ENCODE results near the gene SEC24C.
"Not testable (repeated sequence)": the region's sequence is repeated elsewhere in the genome, so short reads cannot be mapped to it uniquely, and the experiment has no call there.

SEC24C gene

GRCh38 chr10:73795491-73795890, 51.3 kb downstream of the SEC24C start:
- DNase-seq: not testable (repeated sequence)

GRCh38 chr10:73796035-73796434, 51.9 kb downstream of the SEC24C start:
- DNase-seq: not testable (repeated sequence)

DNA sequence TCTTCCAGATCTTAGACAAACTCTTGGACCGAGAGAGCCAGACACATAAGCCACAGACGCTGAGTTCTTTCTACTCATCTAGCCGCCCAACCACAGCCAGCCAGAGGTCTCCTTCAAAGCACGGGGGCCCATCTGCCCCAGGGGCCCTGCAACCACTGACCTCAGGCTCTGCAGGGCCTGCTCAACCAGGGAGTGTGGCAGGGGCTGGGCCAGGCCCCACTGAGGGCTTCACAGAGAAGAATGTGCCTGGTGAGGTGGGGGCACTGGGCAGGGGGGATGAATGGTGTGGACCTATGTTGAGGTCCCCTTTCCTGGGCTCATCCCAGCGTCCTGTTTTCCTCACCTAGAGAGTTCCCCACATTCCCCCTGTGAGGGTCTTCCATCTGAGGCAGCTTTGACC, 52.6 kb downstream of the SEC24C start:
- DNase-seq: no peak

- no peak for DNase-seq
Observed at GRCh38 chr10:73797324-73798025, 53.3 kb downstream of the SEC24C start.

- no peak for DNase-seq
Observed at GRCh38 chr10:73798087-73798486, 53.9 kb downstream of the SEC24C start.

GRCh38 chr10:73798927-73799560, 54.9 kb downstream of the SEC24C start:
- no peak for DNase-seq

GRCh38 chr10:73799899-73800559, 55.9 kb downstream of the SEC24C start:
- no peak for DNase-seq

- no peak for DNase-seq
Observed at GRCh38 chr10:73800560-73801252, 56.5 kb downstream of the SEC24C start.

- no peak for DNase-seq
Observed at GRCh38 chr10:73801253-73801590, 57.0 kb downstream of the SEC24C start.

- no peak for DNase-seq
Observed at GRCh38 chr10:73802276-73802991, 58.3 kb downstream of the SEC24C start.

DNA sequence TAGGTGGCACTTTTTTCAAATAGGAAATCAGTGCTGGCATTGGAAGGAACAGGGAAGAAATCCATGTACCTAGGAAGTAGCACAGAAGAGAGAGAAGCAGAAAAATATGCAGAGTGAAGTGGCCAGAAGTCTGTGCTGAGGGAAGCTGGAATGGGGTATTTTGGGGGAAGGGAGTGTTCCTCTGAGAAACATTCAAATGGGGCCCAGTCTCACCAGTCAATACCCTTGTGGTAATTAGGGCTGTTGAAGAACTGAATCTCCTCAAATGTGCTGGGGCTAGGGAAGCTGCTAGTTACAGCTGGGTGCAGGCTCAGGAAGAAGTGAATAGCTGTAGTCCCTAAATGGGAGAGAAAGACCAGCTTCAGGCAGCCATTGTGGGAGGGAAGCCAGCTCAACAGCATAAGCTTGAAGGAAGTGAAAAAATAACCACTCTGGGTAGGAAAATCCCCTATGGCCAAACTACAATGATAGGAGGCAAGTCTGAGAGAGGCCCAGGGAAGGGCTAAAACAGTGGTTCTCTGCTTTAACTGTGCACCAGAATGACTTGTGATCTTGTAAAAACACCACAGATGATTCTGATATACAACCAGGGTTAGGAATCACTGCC, 59.6 kb downstream of the SEC24C start:
- DNase-seq: no peak

DNA sequence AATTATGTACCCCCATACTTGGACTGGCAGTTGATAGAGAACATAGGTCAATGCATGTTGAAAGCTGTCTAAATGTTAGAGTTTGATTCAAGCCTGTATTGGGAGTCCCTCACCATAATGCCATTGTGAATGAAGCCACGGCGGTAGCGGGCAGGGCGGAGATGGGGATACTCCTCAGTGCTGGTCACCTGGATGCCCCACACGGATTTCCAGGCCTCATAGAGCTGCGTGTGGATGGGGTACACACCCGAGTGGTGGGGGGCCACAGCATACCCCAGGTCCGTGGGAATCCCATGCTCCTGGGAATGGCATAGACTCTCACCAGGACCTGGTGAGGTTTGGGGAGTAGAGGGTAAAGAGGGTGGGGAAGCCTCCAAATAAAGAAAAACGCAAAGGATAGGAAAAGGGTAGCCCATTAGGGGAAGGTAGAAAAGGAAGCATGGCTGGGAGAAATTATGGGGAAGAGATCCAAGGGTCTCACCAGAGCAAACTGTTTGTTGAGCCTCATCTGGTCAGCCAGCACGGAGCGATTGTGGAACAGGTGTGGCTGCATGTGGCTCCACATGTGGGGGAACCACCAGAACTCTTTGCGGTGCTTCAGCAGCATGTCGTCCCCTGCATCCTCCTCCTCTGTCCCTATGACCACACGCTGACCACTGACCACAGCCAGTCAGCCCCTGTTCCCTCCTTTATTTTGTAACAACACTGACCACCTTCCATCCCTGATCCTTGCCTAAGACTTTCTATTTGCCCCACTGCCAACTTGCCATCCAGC, 62.2 kb downstream of the SEC24C start:
- no peak for DNase-seq

- DNase-seq: no peak
Observed at GRCh38 chr10:73807471-73807870, 63.3 kb downstream of the SEC24C start.

GRCh38 chr10:73808021-73808815, 64.0 kb downstream of the SEC24C start:
- no peak for DNase-seq

- DNase-seq: peak; percentile 3
Observed at GRCh38 chr10:73809061-73809818, 65.1 kb downstream of the SEC24C start.

DNA sequence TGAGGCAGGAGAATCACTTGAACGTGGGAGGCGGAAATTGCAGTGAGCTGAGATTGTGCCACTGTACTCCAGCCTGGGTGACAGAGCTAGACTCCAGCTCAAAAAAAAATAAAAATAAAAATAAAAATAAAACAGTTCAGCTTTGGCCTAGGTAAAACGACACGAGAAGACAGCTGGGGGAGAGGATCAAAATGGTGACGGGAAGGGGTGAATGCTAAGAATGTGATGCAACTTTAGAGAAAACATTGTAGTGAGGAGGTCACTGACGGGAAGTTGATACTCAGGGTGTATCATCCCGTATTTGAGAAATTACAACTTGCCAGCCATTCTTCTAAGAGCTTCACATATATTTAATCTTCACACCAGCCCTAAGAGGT, 66.2 kb downstream of the SEC24C start:
- no peak for DNase-seq

DNA sequence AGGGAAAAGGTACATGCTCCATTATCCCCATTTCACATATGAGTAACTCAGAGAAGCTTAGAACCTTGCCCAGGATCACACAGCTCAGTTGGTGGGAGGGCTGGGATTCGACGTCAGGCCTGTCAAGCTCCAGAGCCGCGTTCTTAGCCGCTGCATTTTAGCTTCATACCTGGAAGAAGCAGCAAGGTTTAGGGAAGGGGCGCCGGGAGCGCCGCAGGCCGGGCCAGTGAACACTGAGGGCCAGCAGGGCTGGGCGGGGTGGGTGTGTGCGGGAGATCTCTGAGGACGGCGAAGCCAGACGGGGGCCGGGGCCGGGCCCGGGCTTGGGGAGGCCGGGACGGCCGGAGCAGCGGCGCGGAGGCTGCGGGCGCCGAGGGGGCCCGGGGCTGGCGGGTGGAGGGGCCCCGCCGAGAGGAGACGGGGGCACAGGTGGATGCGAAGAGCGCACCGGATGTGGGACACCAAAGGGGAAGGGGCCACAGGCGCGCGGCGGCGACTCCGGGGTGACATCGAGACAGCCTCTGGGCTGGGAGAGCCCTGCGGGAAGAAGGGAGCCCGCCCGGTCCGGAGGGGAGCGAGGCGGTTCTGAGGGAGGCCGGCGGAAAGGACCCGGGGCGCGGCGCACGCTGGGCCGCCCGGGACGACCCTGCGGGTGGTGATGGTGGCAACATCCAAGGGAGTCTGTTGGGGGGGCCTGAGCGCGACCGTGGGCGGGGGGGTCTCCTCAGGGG, 66.7 kb downstream of the SEC24C start:
- DNase-seq: peak; percentile 30

GRCh38 chr10:73812657-73813056, 68.5 kb downstream of the SEC24C start:
- DNase-seq: peak; percentile 11

DNA sequence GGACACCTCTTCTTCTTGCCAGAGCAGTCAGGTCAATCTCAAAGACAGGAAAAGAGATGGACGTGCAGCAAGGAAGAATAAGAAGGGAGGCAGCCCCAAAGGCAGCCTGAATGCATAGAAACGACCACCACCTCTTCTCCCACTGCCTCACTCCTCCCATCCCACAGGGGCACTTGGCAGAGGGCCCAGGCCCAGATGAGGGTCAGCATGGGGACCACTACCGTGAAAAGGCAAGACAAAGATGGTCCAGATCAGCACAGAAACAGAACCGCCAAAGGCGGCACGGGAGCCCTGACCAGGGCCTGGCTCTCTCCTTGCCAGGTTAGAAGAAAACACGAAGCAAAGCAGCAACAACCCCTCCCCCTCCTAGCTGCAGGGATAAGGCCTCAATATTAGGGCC, 69.2 kb downstream of the SEC24C start:
- DNase-seq: no peak

Measured in NCI-H82 (cell line).